HTR-8/SVneo (cell line): ENCODE data around the gene VENTX.
"Not testable (repeated sequence)": the region's sequence is repeated elsewhere in the genome, so short reads cannot be mapped to it uniquely, and the experiment has no call there.

Source experiments
- DNase-seq: peaks from one replicate; pipeline ENCODE4 v3.0.0; 2011; ENCODE audit warnings: low spot score, mixed read lengths; ENCODE audit not compliant: insufficient read length
- FAIRE-seq: peaks from 2 replicates; lab custom pipeline; 2011; peaks lifted over from hg19 to GRCh38; lab: Jason Lieb, UNC

VENTX gene

GRCh38 chr10:133213641-133214467 lies 23.8 kb upstream of the VENTX start:
- DNase-seq (no peak), FAIRE-seq (no peak)

GRCh38 chr10:133214468-133215410 lies 22.9 kb upstream of the VENTX start:
- FAIRE-seq, result no peak

GRCh38 chr10:133215586-133215985 lies 22.1 kb upstream of the VENTX start:
- DNase-seq (no peak), FAIRE-seq (no peak)

More at GRCh38 chr10:133214468-133215410, 22.9 kb upstream of the VENTX start:
- no peak for DNase-seq

- DNase-seq (no peak), FAIRE-seq (no peak)
Measured at GRCh38 chr10:133216776-133217175, 20.9 kb upstream of the VENTX start.

- DNase-seq (no peak), FAIRE-seq (no peak)
Measured at GRCh38 chr10:133217800-133218589, 19.7 kb upstream of the VENTX start.

GRCh38 chr10:133218891-133219290 lies 18.8 kb upstream of the VENTX start:
- DNase-seq (no peak), FAIRE-seq (no peak)

- no peak for DNase-seq
- no peak for FAIRE-seq
Measured at GRCh38 chr10:133219782-133220181, 17.9 kb upstream of the VENTX start.

GRCh38 chr10:133221331-133221730 lies 16.3 kb upstream of the VENTX start:
- FAIRE-seq, result no peak
- DNase-seq, result no peak

- FAIRE-seq, DNase-seq: not testable (repeated sequence)
Measured at GRCh38 chr10:133221756-133222155, 15.9 kb upstream of the VENTX start.

GRCh38 chr10:133224076-133224475 lies 13.6 kb upstream of the VENTX start:
- no peak for DNase-seq
- no peak for FAIRE-seq

- no peak for FAIRE-seq
- DNase-seq, result no peak
Measured at GRCh38 chr10:133224756-133225372, 12.8 kb upstream of the VENTX start.

- no peak for DNase-seq
- no peak for FAIRE-seq
Measured at GRCh38 chr10:133225707-133226191, 11.9 kb upstream of the VENTX start.

- FAIRE-seq, result no peak
- DNase-seq, result no peak
Measured at GRCh38 chr10:133226251-133226808, 11.3 kb upstream of the VENTX start.

- FAIRE-seq (no peak), DNase-seq (no peak)
Measured at GRCh38 chr10:133227256-133227655, 10.4 kb upstream of the VENTX start.

GRCh38 chr10:133229265-133230043 lies 8.2 kb upstream of the VENTX start:
- FAIRE-seq, result no peak

GRCh38 chr10:133230044-133230361 lies 7.7 kb upstream of the VENTX start, which contains the start of gene UTF1:
Gene UTF1, plus strand, starts transcription at chr10:133230217. Its CDS starts 72 bp downstream, at chr10:133230289.
- DNase-seq (no peak), FAIRE-seq (no peak)

More at GRCh38 chr10:133229265-133230043, 8.2 kb upstream of the VENTX start:
- DNase-seq, result no peak

GRCh38 chr10:133230387-133231195 lies 7.1 kb upstream of the VENTX start:
- DNase-seq, result no peak
- FAIRE-seq, result no peak
